Gastroesophageal sphincter (tissue), 4 donors: ENCODE data around the gene RPN1. TPM values are rescaled to one million over a fixed set of nuclear protein-coding genes. Genes with fewer than 3 reads are reported as not detected.

Experiments
- ATAC-seq: fragments of 150-250 bp; one replicate; pipeline ENCODE4 v1.9.1; 2016; ENCODE audit warnings: mild to moderate bottlenecking, moderate library complexity
- H3K27ac ChIP-seq, 4 donors: fragments of 200-600 bp; sonication (generic) in 3 of 4; 1 replicate in 3 of 4; 2 replicates in 1 of 4; pipeline ENCODE4 v1.5.1; 2016 to 2019
- H3K27me3 ChIP-seq: fragments of 200-600 bp; sonication (generic); one replicate; pipeline ENCODE4 v1.5.1; 2019
- H3K36me3 ChIP-seq, 2 donors: fragments of 200-600 bp; sonication (generic); one replicate each; pipeline ENCODE4 v1.5.1; 2019; ENCODE audit warnings: control low read depth in 1 of 2
- H3K4me1 ChIP-seq, 3 donors: fragments of 200-600 bp; sonication (generic); 1 replicate in 2 of 3; 2 replicates in 1 of 3; pipeline ENCODE4 v1.5.1; 2016 to 2019; ENCODE audit warnings: control low read depth in 2 of 3
- H3K4me3 ChIP-seq, 2 donors: fragments of 200-600 bp; sonication (generic); one replicate each; pipeline ENCODE4 v1.5.1; 2019; ENCODE audit warnings: mild to moderate bottlenecking in 1 of 2, moderate library complexity in 1 of 2
- H3K9me3 ChIP-seq, 3 donors: fragments of 200-600 bp; sonication (generic); one replicate each; pipeline ENCODE4 v1.5.1; 2017 to 2019; ENCODE audit warnings: control low read depth in 2 of 3
- CTCF ChIP-seq, 4 experiments: fragments of 200-600 bp in 2 of 4; fragments of 450-650 bp in 2 of 4; sonication (generic) in 1 of 4; IDR thresholded peaks; one replicate each; pipeline ENCODE4 v1.5.1; 2017 to 2019; ENCODE audit warnings: antibody characterized with exemption in 4 of 4, mild to moderate bottlenecking in 2 of 4, moderate library complexity in 2 of 4
- EP300 ChIP-seq: sonication (generic); formaldehyde crosslinking; IDR thresholded peaks from one replicate; pipeline ENCODE4 v1.6.1; 2017; ENCODE audit warnings: antibody characterized with exemption, mild to moderate bottlenecking
- POLR2A ChIP-seq, 2 donors: fragments of 450-650 bp; IDR thresholded peaks; one replicate each; pipeline ENCODE4 v1.6.1; 2017; ENCODE audit warnings: antibody characterized with exemption in 2 of 2, mild to moderate bottlenecking in 2 of 2, moderate library complexity in 1 of 2
- POLR2AphosphoS5 ChIP-seq: sonication (generic); formaldehyde crosslinking; IDR thresholded peaks from one replicate; pipeline ENCODE4 v1.6.1; 2017; ENCODE audit warnings: antibody characterized with exemption
- WGBS, 2 donors: methylation state at CpG; one replicate each; pipeline ENCODE4 v1.1.5; 2018; ENCODE audit warnings: low coverage in 1 of 2; 5-methylcytosine and 5-hydroxymethylcytosine counted together
- total RNA-seq, 4 donors: library from RNA; depleted of rRNA; stranded (reverse); fragments of >200 nt; gene quantifications; one replicate each; pipeline ENCODE4 v1.1.0, GENCODE V29; 2016

RPN1 gene
- total RNA-seq, 4 donors from 2014 or later: 144 to 243 (median 182) TPM

- Histone ChIP-seq H3K4me1 (peaks cover 0 to 16% (median 5%) of the 10 kb centered on the region in 3 donors), H3K4me3 (no peak overlapping the region), H3K27me3 (no peaks in the 10 kb centered on the region), H3K36me3 (no peaks in the 10 kb centered on the region), H3K27ac (no peak overlapping the region), H3K9me3 (no peaks in the 10 kb centered on the region)
- no peak for ATAC-seq
- WGBS, 2 donors: 69 to 73% methylated on average over 3 to 10 of the region's 16 CpGs
- TF ChIP-seq POLR2AphosphoS5 (no peak), CTCF (IDR thresholded peaks at IDR 0.05) (no peak), POLR2A (IDR thresholded peaks at IDR 0.05) (no peak), EP300 (no peak)
Measured at GRCh38 chr3:128613083-128613829, 37.4 kb downstream of the RPN1 start.

- ATAC-seq: no peak
Measured at GRCh38 chr3:128610451-128611070, 40.1 kb downstream of the RPN1 start.

GRCh38 chr3:128609294-128609693 is 41.3 kb downstream of the RPN1 start:
- ATAC-seq: no peak
- WGBS, 2 donors: 78 to 90% methylated on average over 8 of the region's 11 CpGs
- TF ChIP-seq CTCF (IDR thresholded peaks at IDR 0.05) (no peak), POLR2AphosphoS5 (no peak), POLR2A (IDR thresholded peaks at IDR 0.05) (no peak), EP300 (no peak)
- H3K4me3 ChIP-seq: no peak overlapping the region
- no peaks in the 10 kb centered on the region for H3K27me3 ChIP-seq
- H3K4me1 ChIP-seq: peaks cover 0 to 13% (median 0%) of the 10 kb centered on the region in 3 donors
- H3K36me3 ChIP-seq: no peaks in the 10 kb centered on the region
- no peak overlapping the region for H3K27ac ChIP-seq
- no peaks in the 10 kb centered on the region for H3K9me3 ChIP-seq

More at GRCh38 chr3:128610451-128611070, 40.1 kb downstream of the RPN1 start:
- Histone ChIP-seq H3K4me3 (no peak overlapping the region), H3K9me3 (no peaks in the 10 kb centered on the region), H3K36me3 (no peaks in the 10 kb centered on the region), H3K27ac (no peak overlapping the region), H3K4me1 (peaks cover 0 to 13% (median 0%) of the 10 kb centered on the region in 3 donors), H3K27me3 (no peaks in the 10 kb centered on the region)
- 77 to 85% methylated on average over 6 to 11 of the region's 15 CpGs for WGBS, 2 donors
- no peak for TF ChIP-seq EP300

- Histone ChIP-seq H3K27ac (peak overlapping the region in 3 of 4 donors; percentile 77 to 82 (median 81)), H3K27me3 (peaks cover 9% of the 10 kb centered on the region), H3K36me3 (no peaks in the 10 kb centered on the region), H3K4me1 (peaks cover 0 to 13% (median 0%) of the 10 kb centered on the region in 3 donors), H3K9me3 (no peaks in the 10 kb centered on the region), H3K4me3 (peak overlapping the region; percentile 29 to 62)
- 83% methylated on average over 1 of the region's 12 CpGs; no CpG with 5 or more reads in 1 of the 2 donors for WGBS, 2 donors
- ATAC-seq: no peak
- no peak for TF ChIP-seq POLR2A (IDR thresholded peaks at IDR 0.05)
- TF ChIP-seq CTCF (IDR thresholded peaks at IDR 0.05): no peak
- no peak for TF ChIP-seq POLR2AphosphoS5
- TF ChIP-seq EP300: no peak
Measured at GRCh38 chr3:128607710-128608048, 42.9 kb downstream of the RPN1 start.

GRCh38 chr3:128606094-128606493 is 44.5 kb downstream of the RPN1 start:
- Histone ChIP-seq H3K27me3 (peaks cover 15% of the 10 kb centered on the region), H3K9me3 (no peaks in the 10 kb centered on the region), H3K4me1 (peaks cover 0 to 13% (median 0%) of the 10 kb centered on the region in 3 donors), H3K27ac (no peak overlapping the region), H3K4me3 (no peak overlapping the region), H3K36me3 (no peaks in the 10 kb centered on the region)
- no peak for ATAC-seq
- TF ChIP-seq POLR2AphosphoS5 (no peak), EP300 (no peak), CTCF (IDR thresholded peaks at IDR 0.05) (no peak), POLR2A (IDR thresholded peaks at IDR 0.05) (no peak)
- 90 to 92% methylated on average over 7 of the region's 7 CpGs for WGBS, 2 donors
